Measurements from ENCODE around the gene CEP44.

DNA sequence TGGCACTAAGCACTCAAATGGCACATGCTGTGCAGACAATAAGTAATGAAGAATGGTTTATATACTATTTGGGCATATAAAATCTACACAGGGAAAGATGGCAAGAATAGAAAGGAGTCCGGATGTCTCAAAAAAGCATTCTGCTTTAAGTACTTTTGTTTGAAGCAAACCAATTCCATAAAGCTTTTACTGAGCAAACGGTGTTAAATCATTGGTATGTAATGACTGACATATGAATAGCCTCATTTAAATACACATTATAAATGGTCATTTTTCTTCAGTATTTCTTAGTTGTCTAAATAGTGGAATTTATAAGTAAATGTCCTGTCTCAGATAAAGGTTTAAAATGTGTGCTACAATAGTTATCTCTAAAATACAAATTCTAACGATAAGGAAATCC, 6.3 kb upstream of the CEP44 start:
- TF ChIP-seq CTCF (IDR thresholded peaks at IDR 0.05) (no peak), POLR2A (IDR thresholded peaks at IDR 0.05) (no peak)

Measured in Peyer's patch (tissue), 4 donors.